H1 (cell line): ENCODE results near the gene DMXL2.
"Not testable (repeated sequence)": the region's sequence is repeated elsewhere in the genome, so short reads cannot be mapped to it uniquely, and the experiment has no call there.

Source experiments
- EP300 ChIP-seq, 2 experiments: IDR thresholded peaks; 1 replicate in 1 of 2; 2 replicates in 1 of 2; pipeline ENCODE4 v1.6.1; 2011 to 2012; ENCODE audit warnings: low read depth in 2 of 2, low read length in 2 of 2, mild to moderate bottlenecking in 2 of 2, borderline replicate concordance in 1 of 2, inconsistent platforms in 1 of 2, moderate library complexity in 1 of 2
- EZH2 ChIP-seq: fragments of 200-600 bp; sonication (generic); IDR thresholded peaks from 2 replicates; pipeline ENCODE4 v1.7.1; 2012; ENCODE audit warnings: low read depth, mild to moderate bottlenecking, moderate library complexity, low read length, inconsistent platforms; ENCODE audit not compliant: severe bottlenecking
- RFX5 ChIP-seq: IDR thresholded peaks from 2 replicates; pipeline ENCODE4 v1.6.1; 2011; ENCODE audit warnings: low read depth, low read length, improper control_type of control experiment, borderline replicate concordance
- TF ChIP-seq, protein P1 (sequence below), 3 experiments: IDR thresholded peaks; 1 replicate in 2 of 3; 2 replicates in 1 of 3; pipeline versions ENCODE4 v1.5.1 to v1.6.1; 2011; ENCODE audit warnings: low read length in 3 of 3, mild to moderate bottlenecking in 3 of 3, inconsistent platforms in 2 of 3, low read depth in 1 of 3, moderate library complexity in 1 of 3; ENCODE audit not compliant: insufficient read depth in 1 of 3; ENCODE audit errors: control extremely low read depth in 1 of 3
- TF ChIP-seq, protein P2 (sequence below): IDR thresholded peaks from 2 replicates; pipeline ENCODE4 v1.6.1; 2012; ENCODE audit warnings: inconsistent platforms

DNA sequence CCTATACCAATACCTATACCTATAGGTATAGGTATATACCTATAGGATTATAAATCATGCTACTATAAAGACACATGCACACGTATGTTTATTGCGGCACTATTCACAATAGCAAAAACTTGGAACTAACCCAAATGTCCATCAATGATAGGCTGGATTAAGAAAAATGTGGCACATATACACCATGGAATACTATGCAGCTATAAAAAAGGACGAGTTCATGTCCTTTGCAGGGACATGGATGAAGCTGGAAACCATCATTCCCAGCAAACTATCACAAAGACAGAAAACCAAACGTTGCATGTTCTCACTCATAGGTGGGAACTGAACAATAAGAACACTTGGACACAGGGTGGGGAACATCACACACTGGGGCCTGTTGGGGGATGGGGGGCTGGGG, 26.1 kb upstream of the DMXL2 start:
- TF ChIP-seq, protein P1, sequence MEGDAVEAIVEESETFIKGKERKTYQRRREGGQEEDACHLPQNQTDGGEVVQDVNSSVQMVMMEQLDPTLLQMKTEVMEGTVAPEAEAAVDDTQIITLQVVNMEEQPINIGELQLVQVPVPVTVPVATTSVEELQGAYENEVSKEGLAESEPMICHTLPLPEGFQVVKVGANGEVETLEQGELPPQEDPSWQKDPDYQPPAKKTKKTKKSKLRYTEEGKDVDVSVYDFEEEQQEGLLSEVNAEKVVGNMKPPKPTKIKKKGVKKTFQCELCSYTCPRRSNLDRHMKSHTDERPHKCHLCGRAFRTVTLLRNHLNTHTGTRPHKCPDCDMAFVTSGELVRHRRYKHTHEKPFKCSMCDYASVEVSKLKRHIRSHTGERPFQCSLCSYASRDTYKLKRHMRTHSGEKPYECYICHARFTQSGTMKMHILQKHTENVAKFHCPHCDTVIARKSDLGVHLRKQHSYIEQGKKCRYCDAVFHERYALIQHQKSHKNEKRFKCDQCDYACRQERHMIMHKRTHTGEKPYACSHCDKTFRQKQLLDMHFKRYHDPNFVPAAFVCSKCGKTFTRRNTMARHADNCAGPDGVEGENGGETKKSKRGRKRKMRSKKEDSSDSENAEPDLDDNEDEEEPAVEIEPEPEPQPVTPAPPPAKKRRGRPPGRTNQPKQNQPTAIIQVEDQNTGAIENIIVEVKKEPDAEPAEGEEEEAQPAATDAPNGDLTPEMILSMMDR (IDR thresholded peaks at IDR 0.05; ENCODE audit: control extremely low read depth in 1 of 3, insufficient read depth in 1 of 3, low read depth in 1 of 3, low read length in 3 of 3) = not testable (repeated sequence)
- not testable (repeated sequence) for TF ChIP-seq RFX5; EZH2; EP300 (IDR thresholded peaks at IDR 0.05; ENCODE audit: borderline replicate concordance in 1 of 2, low read depth in 2 of 2, low read length in 2 of 2)
- TF ChIP-seq, protein P2, sequence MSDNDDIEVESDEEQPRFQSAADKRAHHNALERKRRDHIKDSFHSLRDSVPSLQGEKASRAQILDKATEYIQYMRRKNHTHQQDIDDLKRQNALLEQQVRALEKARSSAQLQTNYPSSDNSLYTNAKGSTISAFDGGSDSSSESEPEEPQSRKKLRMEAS = not testable (repeated sequence)
